ENCODE results near the gene FMNL2.

- TF ChIP-seq CTCF (IDR thresholded peaks at IDR 0.05), result no peak
- no peak for TF ChIP-seq POLR2A (IDR thresholded peaks at IDR 0.05)
- no peak for TF ChIP-seq EP300 (IDR thresholded peaks at IDR 0.05)
Observed at GRCh38 chr2:152544638-152545037, 209.7 kb downstream of the FMNL2 start.
